KMS-11 (cell line): ENCODE measurements around the gene PDE11A.

Experiments
- H2AFZ ChIP-seq: fragments of 200-600 bp; sonication (generic); 2 replicates; pipeline ENCODE4 v1.6.1; 2016; ENCODE audit warnings: antibody characterized with exemption, mixed run types, low read depth
- H3K27ac ChIP-seq: fragments of 200-600 bp; sonication (generic); 2 replicates; pipeline ENCODE4 v1.6.1; 2016; ENCODE audit warnings: mild to moderate bottlenecking, mixed run types
- H3K27me3 ChIP-seq: fragments of 200-600 bp; sonication (generic); 2 replicates; pipeline ENCODE4 v1.6.1; 2017; ENCODE audit warnings: mild to moderate bottlenecking, low read depth, mixed run types, moderate library complexity; ENCODE audit not compliant: insufficient read depth
- H3K36me3 ChIP-seq: fragments of 200-600 bp; sonication (generic); 2 replicates; pipeline ENCODE4 v1.6.1; 2017; ENCODE audit warnings: mild to moderate bottlenecking, mixed run types; ENCODE audit not compliant: insufficient read depth
- H3K4me1 ChIP-seq: fragments of 200-600 bp; sonication (generic); 2 replicates; pipeline ENCODE4 v1.6.1; 2016; ENCODE audit warnings: mild to moderate bottlenecking, low read depth, mixed run types; ENCODE audit not compliant: poor library complexity, severe bottlenecking
- H3K4me2 ChIP-seq: fragments of 200-600 bp; sonication (generic); 2 replicates; pipeline ENCODE4 v1.7.0; 2016; ENCODE audit warnings: mild to moderate bottlenecking, mixed run types
- H3K4me3 ChIP-seq: fragments of 200-600 bp; sonication (generic); IDR thresholded peaks from 2 replicates; pipeline ENCODE4 v1.6.1; 2017; ENCODE audit warnings: low read depth, low read length, mixed read lengths; ENCODE audit not compliant: insufficient read depth
- H3K79me2 ChIP-seq: fragments of 200-600 bp; sonication (generic); 2 replicates; pipeline ENCODE4 v1.6.1; 2016; ENCODE audit warnings: low read depth, mixed run types; ENCODE audit not compliant: insufficient read depth
- H3K9ac ChIP-seq: fragments of 200-600 bp; sonication (generic); 2 replicates; pipeline ENCODE4 v1.6.1; 2016; ENCODE audit warnings: mild to moderate bottlenecking, mixed run types
- H4K20me1 ChIP-seq: fragments of 200-600 bp; sonication (generic); 2 replicates; pipeline ENCODE4 v1.6.1; 2016; ENCODE audit warnings: mild to moderate bottlenecking, mixed run types; ENCODE audit not compliant: insufficient read depth
- TF ChIP-seq, protein P1 (sequence below): fragments of 200-600 bp; sonication (generic); conservative IDR thresholded peaks from 2 replicates; pipeline ENCODE4 v1.6.1; 2017; ENCODE audit warnings: low read depth, mild to moderate bottlenecking, antibody characterized with exemption, low read length, moderate library complexity, mixed read lengths

PDE11A gene

GRCh38 chr2:177730363-177730762, 342.2 kb downstream of the PDE11A start:
- no peaks in the 10 kb centered on the region for H3K79me2 ChIP-seq
- H3K36me3 ChIP-seq = no peaks in the 10 kb centered on the region
- no peaks in the 10 kb centered on the region for H3K27me3 ChIP-seq
- TF ChIP-seq, protein P1, sequence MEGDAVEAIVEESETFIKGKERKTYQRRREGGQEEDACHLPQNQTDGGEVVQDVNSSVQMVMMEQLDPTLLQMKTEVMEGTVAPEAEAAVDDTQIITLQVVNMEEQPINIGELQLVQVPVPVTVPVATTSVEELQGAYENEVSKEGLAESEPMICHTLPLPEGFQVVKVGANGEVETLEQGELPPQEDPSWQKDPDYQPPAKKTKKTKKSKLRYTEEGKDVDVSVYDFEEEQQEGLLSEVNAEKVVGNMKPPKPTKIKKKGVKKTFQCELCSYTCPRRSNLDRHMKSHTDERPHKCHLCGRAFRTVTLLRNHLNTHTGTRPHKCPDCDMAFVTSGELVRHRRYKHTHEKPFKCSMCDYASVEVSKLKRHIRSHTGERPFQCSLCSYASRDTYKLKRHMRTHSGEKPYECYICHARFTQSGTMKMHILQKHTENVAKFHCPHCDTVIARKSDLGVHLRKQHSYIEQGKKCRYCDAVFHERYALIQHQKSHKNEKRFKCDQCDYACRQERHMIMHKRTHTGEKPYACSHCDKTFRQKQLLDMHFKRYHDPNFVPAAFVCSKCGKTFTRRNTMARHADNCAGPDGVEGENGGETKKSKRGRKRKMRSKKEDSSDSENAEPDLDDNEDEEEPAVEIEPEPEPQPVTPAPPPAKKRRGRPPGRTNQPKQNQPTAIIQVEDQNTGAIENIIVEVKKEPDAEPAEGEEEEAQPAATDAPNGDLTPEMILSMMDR = no peak
- no peak overlapping the region for H3K4me2 ChIP-seq
- H3K27ac ChIP-seq = no peak overlapping the region
- H3K4me3 ChIP-seq = no peak overlapping the region
- no peaks in the 10 kb centered on the region for H4K20me1 ChIP-seq
- no peak overlapping the region for H3K9ac ChIP-seq
- no peaks in the 10 kb centered on the region for H3K4me1 ChIP-seq
- H2AFZ ChIP-seq = no peak overlapping the region

DNA sequence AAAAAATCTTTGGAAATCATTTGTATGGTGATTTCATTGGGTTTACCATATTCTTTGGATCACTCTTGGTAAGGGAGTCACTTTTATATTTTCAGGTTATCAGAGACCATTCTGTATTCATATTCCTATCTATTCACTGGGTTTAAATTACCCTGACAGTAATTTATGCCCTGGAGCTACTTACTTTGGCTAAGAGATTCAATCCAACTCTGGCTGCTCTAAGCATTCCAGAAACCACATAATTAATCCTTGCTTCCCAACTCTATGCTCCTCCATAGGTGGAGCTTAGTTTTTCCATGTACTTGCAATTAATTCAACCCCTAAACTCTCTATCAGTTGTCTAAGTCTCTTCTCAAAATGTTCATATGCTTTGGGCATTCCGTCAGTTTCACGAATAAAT, 343.7 kb downstream of the PDE11A start:
- Histone ChIP-seq H3K9ac (no peak overlapping the region), H3K4me1 (no peaks in the 10 kb centered on the region), H3K79me2 (no peaks in the 10 kb centered on the region), H3K27ac (no peak overlapping the region), H2AFZ (no peak overlapping the region), H4K20me1 (no peaks in the 10 kb centered on the region), H3K4me3 (no peak overlapping the region), H3K4me2 (no peak overlapping the region), H3K27me3 (no peaks in the 10 kb centered on the region), H3K36me3 (no peaks in the 10 kb centered on the region)
- TF ChIP-seq, protein P1 = no peak

DNA sequence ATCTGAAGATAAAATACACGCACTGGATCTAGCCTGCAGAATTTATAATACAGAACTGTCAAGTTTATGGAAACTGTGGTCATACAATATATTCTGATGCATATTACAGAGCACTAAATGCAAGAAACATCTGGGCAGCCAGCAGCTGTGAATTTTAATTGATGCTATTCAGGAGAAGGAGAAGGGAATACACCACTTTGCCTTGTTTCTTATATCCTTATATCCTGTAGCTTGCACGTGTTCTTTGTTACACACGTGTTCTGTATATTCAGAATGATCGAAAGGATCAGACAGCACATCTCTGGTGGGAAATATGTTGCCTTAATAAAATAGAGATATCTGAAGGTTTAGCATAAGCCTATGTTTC, 344.2 kb downstream of the PDE11A start:
- TF ChIP-seq, protein P1 = no peak
- Histone ChIP-seq H3K79me2 (no peaks in the 10 kb centered on the region), H3K27me3 (no peaks in the 10 kb centered on the region), H2AFZ (no peak overlapping the region), H3K4me1 (no peaks in the 10 kb centered on the region), H3K9ac (no peak overlapping the region), H3K4me3 (no peak overlapping the region), H3K36me3 (no peaks in the 10 kb centered on the region), H3K4me2 (no peak overlapping the region), H3K27ac (no peak overlapping the region), H4K20me1 (no peaks in the 10 kb centered on the region)

- H3K36me3 ChIP-seq = no peaks in the 10 kb centered on the region
- H3K27ac ChIP-seq = no peak overlapping the region
- H3K27me3 ChIP-seq = no peaks in the 10 kb centered on the region
- TF ChIP-seq, protein P1 = no peak
- no peak overlapping the region for H3K4me3 ChIP-seq
- H3K4me1 ChIP-seq = no peaks in the 10 kb centered on the region
- H4K20me1 ChIP-seq = no peaks in the 10 kb centered on the region
- no peaks in the 10 kb centered on the region for H3K79me2 ChIP-seq
- no peak overlapping the region for H3K9ac ChIP-seq
- H3K4me2 ChIP-seq = no peak overlapping the region
- no peak overlapping the region for H2AFZ ChIP-seq
These were observed 344.8 kb downstream of the PDE11A start for GRCh38 chr2:177727577-177728398.
